Activated naive CD4-positive, alpha-beta T cell treated with anti-CD3 and anti-CD28 coated beads, Interleukin-2, amount 10 ng/mL, durations not matched to agents 7 days and 5 days (primary cell): ENCODE data around the gene KIF18A.

Experiments
- CTCF ChIA-PET: fragments of 350-600 bp; sonication (Branson Sonifier 250); formaldehyde crosslinking; loops from one replicate; lab custom pipeline; 2021; ENCODE audit warnings: antibody characterized with exemption; lab: Charles Lee
- DNase-seq: peaks from one replicate; pipeline ENCODE4 v3.0.0-alpha.2; 2020
- H3K27ac Mint-ChIP-seq: one replicate; pipeline ENCODE4 v1.8.0; 2021; ENCODE audit warnings: mild to moderate bottlenecking, moderate library complexity, mixed read lengths
- H3K27me3 Mint-ChIP-seq: one replicate; pipeline ENCODE4 v1.8.0; 2021; ENCODE audit warnings: mild to moderate bottlenecking, mixed read lengths
- H3K36me3 Mint-ChIP-seq: one replicate; pipeline ENCODE4 v1.8.0; 2021; ENCODE audit warnings: mixed read lengths
- H3K4me1 Mint-ChIP-seq: one replicate; pipeline ENCODE4 v1.8.0; 2021; ENCODE audit warnings: mixed read lengths
- H3K4me3 Mint-ChIP-seq: one replicate; pipeline ENCODE4 v1.8.0; 2021; ENCODE audit warnings: mild to moderate bottlenecking, moderate library complexity, mixed read lengths
- H3K9me3 Mint-ChIP-seq: one replicate; pipeline ENCODE4 v1.8.0; 2021; ENCODE audit warnings: mixed read lengths

Gene KIF18A

GRCh38 chr11:27977031-27977430 is 130.9 kb downstream of the KIF18A start:
- no peak overlapping the region for H3K4me3 Mint-ChIP-seq
- no peaks in the 10 kb centered on the region for H3K9me3 Mint-ChIP-seq
- no peak overlapping the region for H3K27ac Mint-ChIP-seq
- H3K36me3 Mint-ChIP-seq = no peaks in the 10 kb centered on the region
- no peak for DNase-seq
- H3K4me1 Mint-ChIP-seq = no peaks in the 10 kb centered on the region
- no peaks in the 10 kb centered on the region for H3K27me3 Mint-ChIP-seq
- CTCF ChIA-PET = no interaction called here

- Mint-ChIP-seq H3K4me1 (no peaks in the 10 kb centered on the region), H3K27ac (no peak overlapping the region), H3K36me3 (no peaks in the 10 kb centered on the region), H3K27me3 (no peaks in the 10 kb centered on the region), H3K4me3 (no peak overlapping the region), H3K9me3 (no peaks in the 10 kb centered on the region)
- CTCF ChIA-PET = no interaction called here
- DNase-seq = no peak
These were observed 131.7 kb downstream of the KIF18A start for GRCh38 chr11:27976262-27976661.

- Mint-ChIP-seq H3K4me3 (no peak overlapping the region), H3K36me3 (no peaks in the 10 kb centered on the region), H3K27ac (no peak overlapping the region), H3K4me1 (no peaks in the 10 kb centered on the region), H3K9me3 (no peaks in the 10 kb centered on the region), H3K27me3 (no peaks in the 10 kb centered on the region)
- CTCF ChIA-PET = no interaction called here
- DNase-seq = no peak
These were observed 134.0 kb downstream of the KIF18A start for GRCh38 chr11:27973851-27974536.

- Mint-ChIP-seq H3K27ac (no peak overlapping the region), H3K4me3 (no peak overlapping the region), H3K4me1 (no peaks in the 10 kb centered on the region), H3K27me3 (no peaks in the 10 kb centered on the region), H3K9me3 (no peaks in the 10 kb centered on the region), H3K36me3 (no peaks in the 10 kb centered on the region)
- CTCF ChIA-PET = no interaction called here
- no peak for DNase-seq
These were observed 135.3 kb downstream of the KIF18A start for GRCh38 chr11:27972522-27973170.

- no peak overlapping the region for H3K27ac Mint-ChIP-seq
- CTCF ChIA-PET = no interaction called here
- H3K36me3 Mint-ChIP-seq = no peaks in the 10 kb centered on the region
- H3K4me1 Mint-ChIP-seq = no peaks in the 10 kb centered on the region
- no peaks in the 10 kb centered on the region for H3K27me3 Mint-ChIP-seq
- DNase-seq = no peak
- no peak overlapping the region for H3K4me3 Mint-ChIP-seq
- H3K9me3 Mint-ChIP-seq = no peaks in the 10 kb centered on the region
These were observed 136.8 kb downstream of the KIF18A start for GRCh38 chr11:27971171-27971570.
